OCI-LY7 (cell line): ENCODE measurements around the gene SLC41A3. TPM values are rescaled to one million over a fixed set of nuclear protein-coding genes. Genes with fewer than 3 reads are reported as not detected.

ENCODE experiments used
- BruUV-seq: library from RNA; stranded (reverse); fragments of 400-500 nt; replicated peaks from 2 replicates; lab custom pipeline; 2021; lab: Mats Ljungman, UMichigan
- CTCF ChIA-PET: fragments of 300-600 bp; sonication (Branson Sonifier 250); formaldehyde crosslinking; loops from one replicate; lab custom pipeline; 2022; ENCODE audit warnings: antibody characterized with exemption; ENCODE audit not compliant: unreplicated experiment; lab: Charles Lee
- POLR2A ChIA-PET: fragments of 300-600 bp; sonication (Branson Sonifier 250); formaldehyde crosslinking; loops from one replicate; lab custom pipeline; 2022; ENCODE audit warnings: antibody characterized with exemption; lab: Charles Lee
- DNase-seq: peaks from one replicate; pipeline ENCODE4 v3.0.0-alpha.2; 2015; ENCODE audit warnings: low spot score
- H2AFZ ChIP-seq: fragments of 200-600 bp; sonication (generic), shearing (Covaris generic); 2 replicates; pipeline ENCODE4 v1.6.1; 2014; ENCODE audit warnings: mild to moderate bottlenecking, antibody characterized with exemption, low read length, moderate library complexity
- H3K27ac ChIP-seq: fragments of 200-600 bp; sonication (generic); 2 replicates; pipeline ENCODE4 v1.5.1; 2014; ENCODE audit warnings: mixed run types, low read depth, mild to moderate bottlenecking, moderate library complexity, low read length, inconsistent platforms; ENCODE audit not compliant: poor library complexity, severe bottlenecking
- H3K36me3 ChIP-seq: fragments of 200-600 bp; sonication (generic); 2 replicates; pipeline ENCODE4 v1.6.1; 2014; ENCODE audit warnings: mild to moderate bottlenecking, antibody characterized with exemption, low read length, moderate library complexity, mixed read lengths; ENCODE audit not compliant: insufficient read depth
- H3K4me1 ChIP-seq: fragments of 200-600 bp; sonication (generic); 2 replicates; pipeline ENCODE4 v1.5.1; 2014; ENCODE audit warnings: mild to moderate bottlenecking, low read length; ENCODE audit not compliant: insufficient read depth, poor library complexity, severe bottlenecking
- H3K4me2 ChIP-seq: fragments of 200-600 bp; sonication (generic); 2 replicates; pipeline ENCODE4 v1.6.1; 2014; ENCODE audit warnings: mild to moderate bottlenecking, low read length
- H3K4me3 ChIP-seq: fragments of 200-600 bp; sonication (generic); 2 replicates; pipeline ENCODE4 v1.5.1; 2014; ENCODE audit warnings: mild to moderate bottlenecking, low read depth, low read length; ENCODE audit not compliant: poor library complexity, severe bottlenecking
- H3K79me2 ChIP-seq: fragments of 200-600 bp; sonication (generic); 2 replicates; pipeline ENCODE4 v1.6.1; 2016; ENCODE audit warnings: low read depth, mild to moderate bottlenecking, low read length, moderate library complexity, mixed read lengths; ENCODE audit not compliant: insufficient read depth
- H3K9me2 ChIP-seq: fragments of 200-600 bp; sonication (generic); 2 replicates; pipeline ENCODE4 v1.6.1; 2016; ENCODE audit warnings: mild to moderate bottlenecking, low read length, mixed read lengths; ENCODE audit not compliant: insufficient read depth
- H3K9me3 ChIP-seq: fragments of 200-600 bp; sonication (generic); 2 replicates; pipeline ENCODE4 v1.6.1; 2014; ENCODE audit warnings: mild to moderate bottlenecking, mixed run types, low read length, mixed read lengths
- H4K20me1 ChIP-seq: fragments of 200-600 bp; sonication (generic); 2 replicates; pipeline ENCODE4 v1.6.1; 2014; ENCODE audit warnings: mild to moderate bottlenecking, antibody characterized with exemption, low read length, moderate library complexity, mixed read lengths; ENCODE audit not compliant: insufficient read depth
- EZH2phosphoT487 ChIP-seq: fragments of 200-600 bp; sonication (generic); IDR thresholded peaks from 2 replicates; pipeline ENCODE4 v1.6.1; 2018; ENCODE audit warnings: low read depth, borderline replicate concordance, mild to moderate bottlenecking, mixed run types, antibody characterized with exemption, low read length, moderate library complexity, mixed read lengths
- intact Hi-C: fragments of 100-400 bp; cut with micrococcal nuclease; formaldehyde crosslinking; loops from one replicate; pipeline ENCODE4 v1.10.0; 2022; ENCODE audit not compliant: unreplicated experiment
- total RNA-seq, 2 experiments: library from RNA; depleted of rRNA in 1 of 2; stranded (reverse); fragments of >200 nt in 1 of 2; shearing (Covaris generic) in 1 of 2; gene quantifications; 2 replicates each; pipeline ENCODE4 v1.2.3, GENCODE V29; 2014 to 2022
- TF ChIP-seq, protein P1 (sequence below): fragments of 200-600 bp; sonication (generic); conservative IDR thresholded peaks from 2 replicates; pipeline ENCODE4 v1.5.1; 2014; ENCODE audit warnings: mild to moderate bottlenecking, antibody characterized with exemption, low read length, moderate library complexity, mixed read lengths

The SLC41A3 gene
- total RNA-seq, 2 experiments from 2014 or later: 31.9 to 35.9 TPM

DNA sequence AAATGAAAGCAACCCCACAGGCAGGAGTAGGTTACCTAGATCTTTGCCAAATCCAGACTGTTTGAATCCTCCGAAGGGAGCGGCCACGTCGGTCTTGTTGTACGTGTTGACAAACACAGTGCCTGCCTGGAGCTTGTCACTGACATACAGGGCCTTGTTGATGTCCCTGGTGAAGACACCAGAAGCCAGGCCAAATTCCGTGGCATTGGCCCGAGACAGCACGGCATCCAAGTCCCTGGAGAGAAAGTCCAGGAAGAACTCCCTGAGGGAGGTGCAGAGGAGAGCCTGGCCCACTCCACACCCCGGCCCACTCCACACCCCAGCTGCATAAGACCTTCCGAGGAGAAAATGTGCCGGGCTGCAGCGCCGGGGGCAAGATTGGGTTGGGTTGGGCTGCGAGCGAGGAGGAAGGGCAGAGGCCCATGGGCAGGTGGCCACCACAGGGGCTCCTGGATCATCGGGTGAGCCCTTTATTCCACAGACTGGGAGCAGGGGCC lies 21.8 kb upstream of the SLC41A3 start:
- CTCF ChIA-PET: no interaction called here
- H3K4me1 ChIP-seq: no peaks in the 10 kb centered on the region
- H3K27ac ChIP-seq: no peak overlapping the region
- no peak overlapping the region for H3K4me3 ChIP-seq
- POLR2A ChIA-PET: no interaction called here
- DNase-seq: no peak
- H3K36me3 ChIP-seq: no peaks in the 10 kb centered on the region
- no peaks in the 10 kb centered on the region for H3K9me2 ChIP-seq
- no peaks in the 10 kb centered on the region for H3K79me2 ChIP-seq
- intact Hi-C loops: no loop called here
- no peak overlapping the region for H3K4me2 ChIP-seq
- H2AFZ ChIP-seq: no peak overlapping the region
- no peaks in the 10 kb centered on the region for H4K20me1 ChIP-seq
- no peaks in the 10 kb centered on the region for H3K9me3 ChIP-seq
- no TSS peak for BruUV-seq
- TF ChIP-seq, protein P1, sequence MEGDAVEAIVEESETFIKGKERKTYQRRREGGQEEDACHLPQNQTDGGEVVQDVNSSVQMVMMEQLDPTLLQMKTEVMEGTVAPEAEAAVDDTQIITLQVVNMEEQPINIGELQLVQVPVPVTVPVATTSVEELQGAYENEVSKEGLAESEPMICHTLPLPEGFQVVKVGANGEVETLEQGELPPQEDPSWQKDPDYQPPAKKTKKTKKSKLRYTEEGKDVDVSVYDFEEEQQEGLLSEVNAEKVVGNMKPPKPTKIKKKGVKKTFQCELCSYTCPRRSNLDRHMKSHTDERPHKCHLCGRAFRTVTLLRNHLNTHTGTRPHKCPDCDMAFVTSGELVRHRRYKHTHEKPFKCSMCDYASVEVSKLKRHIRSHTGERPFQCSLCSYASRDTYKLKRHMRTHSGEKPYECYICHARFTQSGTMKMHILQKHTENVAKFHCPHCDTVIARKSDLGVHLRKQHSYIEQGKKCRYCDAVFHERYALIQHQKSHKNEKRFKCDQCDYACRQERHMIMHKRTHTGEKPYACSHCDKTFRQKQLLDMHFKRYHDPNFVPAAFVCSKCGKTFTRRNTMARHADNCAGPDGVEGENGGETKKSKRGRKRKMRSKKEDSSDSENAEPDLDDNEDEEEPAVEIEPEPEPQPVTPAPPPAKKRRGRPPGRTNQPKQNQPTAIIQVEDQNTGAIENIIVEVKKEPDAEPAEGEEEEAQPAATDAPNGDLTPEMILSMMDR: no peak
- TF ChIP-seq EZH2phosphoT487: no peak

DNA sequence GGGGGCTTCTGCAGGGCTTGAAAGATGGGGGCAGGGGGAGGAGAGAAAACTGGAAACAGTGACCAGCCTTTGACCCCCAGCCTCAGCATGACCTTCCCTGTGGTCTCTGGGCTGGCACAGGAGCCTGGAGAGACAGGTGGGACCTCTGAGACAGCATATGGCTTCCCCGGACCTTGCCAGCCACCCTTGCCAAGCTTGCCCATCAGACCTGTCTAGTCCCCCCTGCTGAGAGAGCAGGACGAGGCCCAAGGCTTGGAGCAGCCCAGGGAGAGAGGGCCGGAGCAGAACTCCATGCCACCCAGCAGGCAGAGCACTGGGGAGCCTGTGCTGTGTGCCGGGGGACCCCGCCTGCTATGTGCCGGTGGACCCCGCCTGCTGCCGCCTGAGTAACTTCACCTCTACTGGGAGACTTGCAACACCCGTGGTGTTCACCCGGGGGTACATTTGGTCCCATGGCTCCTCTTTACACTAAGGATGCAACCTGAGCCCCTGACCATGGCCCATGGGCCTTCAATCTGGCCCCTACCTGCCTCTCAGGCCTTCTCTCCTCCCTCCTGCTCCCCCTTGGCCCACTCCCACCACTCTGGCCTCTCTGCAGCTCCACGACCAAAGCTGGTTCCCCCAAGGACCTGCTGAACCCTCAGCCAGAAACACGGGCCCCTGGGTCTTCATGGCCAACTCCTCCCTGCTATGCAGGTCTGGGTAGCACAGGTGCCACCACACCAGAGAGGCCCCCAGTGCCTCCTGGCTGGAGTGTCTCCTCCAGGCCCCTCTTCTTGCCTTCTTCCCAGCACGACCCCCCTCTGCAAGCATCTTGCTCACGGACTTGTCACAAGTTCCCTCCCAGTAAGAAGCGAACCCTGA lies 21.1 kb upstream of the SLC41A3 start:
- BruUV-seq: no TSS peak
- no peaks in the 10 kb centered on the region for H3K9me3 ChIP-seq
- H3K79me2 ChIP-seq: no peaks in the 10 kb centered on the region
- H3K4me3 ChIP-seq: no peak overlapping the region
- no peak overlapping the region for H3K4me2 ChIP-seq
- no peak for TF ChIP-seq EZH2phosphoT487
- TF ChIP-seq, protein P1: no peak
- POLR2A ChIA-PET: no interaction called here
- H3K36me3 ChIP-seq: no peaks in the 10 kb centered on the region
- H3K27ac ChIP-seq: no peak overlapping the region
- H3K9me2 ChIP-seq: no peaks in the 10 kb centered on the region
- no peak overlapping the region for H2AFZ ChIP-seq
- no peaks in the 10 kb centered on the region for H4K20me1 ChIP-seq
- CTCF ChIA-PET: no interaction called here
- H3K4me1 ChIP-seq: no peaks in the 10 kb centered on the region
- DNase-seq: no peak
- intact Hi-C loops: no loop called here
